DOHH2 (cell line): ENCODE measurements around the gene TGFBR3.

ENCODE experiments used
- H3F3A ChIP-seq: fragments of 200-600 bp; sonication (generic), shearing (Covaris generic); 2 replicates; pipeline ENCODE4 v1.6.0; 2016; ENCODE audit warnings: antibody characterized with exemption, mild to moderate bottlenecking; ENCODE audit not compliant: control insufficient read depth, insufficient read depth
- H3K27ac ChIP-seq: fragments of 200-600 bp; sonication (generic); 2 replicates; pipeline ENCODE4 v1.5.1; 2014; ENCODE audit warnings: low read depth, mild to moderate bottlenecking, low read length, moderate library complexity
- H3K27me3 ChIP-seq: fragments of 200-600 bp; sonication (generic); 2 replicates; pipeline ENCODE4 v1.6.1; 2014; ENCODE audit warnings: mild to moderate bottlenecking, low read length, mixed read lengths; ENCODE audit not compliant: control insufficient read depth
- H3K36me3 ChIP-seq: fragments of 200-600 bp; sonication (generic); 2 replicates; pipeline ENCODE4 v1.6.1; 2014; ENCODE audit warnings: mild to moderate bottlenecking, low read length, moderate library complexity, mixed read lengths; ENCODE audit not compliant: control insufficient read depth
- H3K4me1 ChIP-seq: fragments of 200-600 bp; sonication (generic); 2 replicates; pipeline ENCODE4 v1.6.1; 2014; ENCODE audit warnings: mild to moderate bottlenecking, low read length, mixed read lengths; ENCODE audit not compliant: control insufficient read depth
- H3K4me2 ChIP-seq: fragments of 200-600 bp; sonication (generic); 2 replicates; pipeline ENCODE4 v1.6.0; 2014; ENCODE audit warnings: mild to moderate bottlenecking, low read length, moderate library complexity
- H3K4me3 ChIP-seq: fragments of 200-600 bp; sonication (generic); 2 replicates; pipeline ENCODE4 v1.5.1; 2014; ENCODE audit warnings: mild to moderate bottlenecking, low read length, mixed read lengths
- H3K79me2 ChIP-seq: fragments of 200-600 bp; sonication (generic); 2 replicates; pipeline ENCODE4 v1.6.1; 2014; ENCODE audit warnings: mild to moderate bottlenecking, low read length, mixed read lengths; ENCODE audit not compliant: control insufficient read depth
- H3K9me2 ChIP-seq: fragments of 200-600 bp; sonication (generic); replicated peaks from 2 replicates; pipeline ENCODE4 v1.6.1; 2014; ENCODE audit warnings: mild to moderate bottlenecking, low read length, mixed read lengths; ENCODE audit not compliant: control insufficient read depth
- H3K9me3 ChIP-seq: fragments of 200-600 bp; sonication (generic); 2 replicates; pipeline ENCODE4 v1.6.1; 2014; ENCODE audit warnings: antibody characterized with exemption, low read length, mixed read lengths; ENCODE audit not compliant: control insufficient read depth, insufficient read depth
- H4K20me1 ChIP-seq: fragments of 200-600 bp; sonication (generic); 2 replicates; pipeline ENCODE4 v1.6.0; 2014; ENCODE audit warnings: low read depth, mild to moderate bottlenecking, antibody characterized with exemption, low read length, moderate library complexity; ENCODE audit not compliant: control insufficient read depth, insufficient read depth
- EZH2phosphoT487 ChIP-seq: fragments of 200-600 bp; sonication (generic); IDR thresholded peaks from 2 replicates; pipeline ENCODE4 v1.6.1; 2017; ENCODE audit warnings: borderline replicate concordance, mild to moderate bottlenecking, antibody characterized with exemption, low read length, moderate library complexity, mixed read lengths
- TF ChIP-seq, protein P1 (sequence below): fragments of 200-600 bp; sonication (generic); IDR thresholded peaks from one replicate; pipeline ENCODE4 v1.5.1; 2014; ENCODE audit warnings: antibody characterized with exemption, mild to moderate bottlenecking, low read depth, low read length; ENCODE audit not compliant: poor library complexity, severe bottlenecking

The TGFBR3 gene

DNA sequence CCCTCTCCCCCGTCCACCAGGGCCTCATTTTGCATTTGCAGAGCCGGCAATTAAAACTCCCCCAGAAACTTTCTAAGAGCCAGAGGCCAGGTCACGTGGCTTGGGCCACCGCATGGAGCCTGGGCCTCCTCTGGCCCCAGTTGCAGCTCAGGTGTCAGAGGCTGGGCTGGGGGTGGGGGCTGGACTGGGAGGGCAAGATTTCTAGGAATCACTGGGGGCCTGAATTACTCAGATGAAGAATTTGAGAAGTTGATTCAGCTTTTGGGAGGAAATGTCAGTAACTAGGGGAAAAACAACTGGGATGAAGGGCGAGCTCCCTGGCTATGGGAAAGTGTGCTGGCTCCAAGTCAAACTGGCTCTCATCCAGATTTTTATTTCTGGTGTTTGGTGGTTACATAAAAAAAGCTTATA lies 234.3 kb downstream of the TGFBR3 start:
- TF ChIP-seq, protein P1, sequence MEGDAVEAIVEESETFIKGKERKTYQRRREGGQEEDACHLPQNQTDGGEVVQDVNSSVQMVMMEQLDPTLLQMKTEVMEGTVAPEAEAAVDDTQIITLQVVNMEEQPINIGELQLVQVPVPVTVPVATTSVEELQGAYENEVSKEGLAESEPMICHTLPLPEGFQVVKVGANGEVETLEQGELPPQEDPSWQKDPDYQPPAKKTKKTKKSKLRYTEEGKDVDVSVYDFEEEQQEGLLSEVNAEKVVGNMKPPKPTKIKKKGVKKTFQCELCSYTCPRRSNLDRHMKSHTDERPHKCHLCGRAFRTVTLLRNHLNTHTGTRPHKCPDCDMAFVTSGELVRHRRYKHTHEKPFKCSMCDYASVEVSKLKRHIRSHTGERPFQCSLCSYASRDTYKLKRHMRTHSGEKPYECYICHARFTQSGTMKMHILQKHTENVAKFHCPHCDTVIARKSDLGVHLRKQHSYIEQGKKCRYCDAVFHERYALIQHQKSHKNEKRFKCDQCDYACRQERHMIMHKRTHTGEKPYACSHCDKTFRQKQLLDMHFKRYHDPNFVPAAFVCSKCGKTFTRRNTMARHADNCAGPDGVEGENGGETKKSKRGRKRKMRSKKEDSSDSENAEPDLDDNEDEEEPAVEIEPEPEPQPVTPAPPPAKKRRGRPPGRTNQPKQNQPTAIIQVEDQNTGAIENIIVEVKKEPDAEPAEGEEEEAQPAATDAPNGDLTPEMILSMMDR: no peak
- TF ChIP-seq EZH2phosphoT487: no peak
- H3K4me2 ChIP-seq: no peak overlapping the region
- H3K9me2 ChIP-seq: no peaks in the 10 kb centered on the region
- no peaks in the 10 kb centered on the region for H3K36me3 ChIP-seq
- H3K4me1 ChIP-seq: peaks cover 5% of the 10 kb centered on the region; the same call in 1 of the 2 replicates
- H3K27ac ChIP-seq: no peak overlapping the region
- H3K27me3 ChIP-seq: no peaks in the 10 kb centered on the region
- no peaks in the 10 kb centered on the region; the same call in 1 of the 2 replicates for H3K9me3 ChIP-seq
- no peak overlapping the region for H3K4me3 ChIP-seq
- no peaks in the 10 kb centered on the region for H3F3A ChIP-seq
- no peaks in the 10 kb centered on the region for H3K79me2 ChIP-seq
- H4K20me1 ChIP-seq: no peaks in the 10 kb centered on the region

DNA sequence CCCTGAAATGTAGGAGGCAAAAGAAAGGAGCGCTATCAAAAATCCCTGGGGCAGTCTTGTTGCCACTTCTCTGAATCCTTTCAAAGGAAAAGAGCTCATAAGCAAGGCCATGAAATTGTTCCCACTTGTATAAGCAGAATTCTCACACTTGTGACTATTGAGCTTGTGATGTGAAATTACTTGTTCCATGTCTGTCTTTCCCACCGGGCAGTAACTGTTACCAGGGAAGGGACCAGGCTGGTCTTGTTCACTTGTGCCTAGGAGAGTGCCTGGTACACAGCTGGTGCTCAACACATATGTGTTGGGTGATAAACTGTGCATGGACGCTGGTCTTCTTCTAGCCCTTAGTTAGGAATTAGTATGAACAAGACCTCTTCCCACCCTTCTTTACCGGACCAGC lies 234.7 kb downstream of the TGFBR3 start:
- no peaks in the 10 kb centered on the region for H3K79me2 ChIP-seq
- peaks cover 5% of the 10 kb centered on the region; the same call in 1 of the 2 replicates for H3K4me1 ChIP-seq
- H3K9me3 ChIP-seq: no peaks in the 10 kb centered on the region; the same call in 1 of the 2 replicates
- no peaks in the 10 kb centered on the region for H4K20me1 ChIP-seq
- no peaks in the 10 kb centered on the region for H3K36me3 ChIP-seq
- H3F3A ChIP-seq: no peaks in the 10 kb centered on the region
- no peak for TF ChIP-seq EZH2phosphoT487
- TF ChIP-seq, protein P1: no peak
- no peak overlapping the region for H3K4me3 ChIP-seq
- H3K9me2 ChIP-seq: no peaks in the 10 kb centered on the region
- H3K27me3 ChIP-seq: no peaks in the 10 kb centered on the region
- H3K27ac ChIP-seq: no peak overlapping the region
- no peak overlapping the region for H3K4me2 ChIP-seq

DNA sequence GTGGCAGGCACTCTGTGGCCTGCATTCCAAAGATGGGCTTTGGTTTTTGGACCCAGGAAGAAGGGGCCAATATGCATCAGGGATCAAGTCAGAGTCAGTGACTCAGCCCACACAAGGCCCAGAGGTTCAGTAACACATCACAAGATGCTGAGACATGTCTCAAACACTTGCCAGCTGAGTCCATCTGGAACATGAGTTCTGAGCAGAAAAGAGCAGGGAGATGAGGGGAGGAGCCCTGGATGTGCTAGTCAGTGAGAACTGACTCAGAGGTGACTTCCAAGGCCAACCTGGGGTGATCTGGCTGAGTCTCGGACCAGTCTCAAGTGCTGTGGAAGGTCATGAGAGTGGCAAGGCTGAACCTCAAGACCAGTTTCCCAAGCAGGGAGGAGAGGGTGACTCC lies 235.2 kb downstream of the TGFBR3 start:
- TF ChIP-seq EZH2phosphoT487: no peak
- TF ChIP-seq, protein P1: no peak
- no peaks in the 10 kb centered on the region for H3K36me3 ChIP-seq

More for the DNA sequence above, 235.2 kb downstream of the TGFBR3 start:
- no peaks in the 10 kb centered on the region for H3F3A ChIP-seq
- no peaks in the 10 kb centered on the region for H3K79me2 ChIP-seq
- peaks cover 5% of the 10 kb centered on the region; the same call in 1 of the 2 replicates for H3K4me1 ChIP-seq
- H3K4me3 ChIP-seq: no peak overlapping the region
- H3K27ac ChIP-seq: no peak overlapping the region
- H4K20me1 ChIP-seq: no peaks in the 10 kb centered on the region
- H3K9me3 ChIP-seq: no peaks in the 10 kb centered on the region; the same call in 1 of the 2 replicates
- H3K9me2 ChIP-seq: no peaks in the 10 kb centered on the region
- no peak overlapping the region for H3K4me2 ChIP-seq
- no peaks in the 10 kb centered on the region for H3K27me3 ChIP-seq
